ENCODE measurements around the gene TOMM70.

The TOMM70 gene

GRCh38 chr3:100411091-100411982 is 10.4 kb upstream of the TOMM70 start:
- DNase-seq: no peak

GRCh38 chr3:100407977-100408532 is 7.2 kb upstream of the TOMM70 start:
- DNase-seq: no peak

GRCh38 chr3:100407164-100407563 is 6.3 kb upstream of the TOMM70 start:
- DNase-seq: no peak

GRCh38 chr3:100404250-100404548 is 3.3 kb upstream of the TOMM70 start:
- DNase-seq: no peak

GRCh38 chr3:100403362-100404249 is 2.7 kb upstream of the TOMM70 start:
- DNase-seq: peak; percentile 42 to 69

- DNase-seq: peak; percentile 14 to 46
These were observed 2.0 kb upstream of the TOMM70 start for GRCh38 chr3:100402891-100403290.

GRCh38 chr3:100402256-100402655 is 1.4 kb upstream of the TOMM70 start:
- peak in 1 of 2 experiments; percentile 69 for DNase-seq

- DNase-seq: peak; percentile 86 to 88
These were observed 769 bp upstream of the TOMM70 start for GRCh38 chr3:100401674-100402041.

- peak in 1 of 2 experiments; percentile 61 for DNase-seq
These were observed 490 bp downstream of the TOMM70 start for GRCh38 chr3:100400419-100400779.

- DNase-seq: peak in 1 of 2 experiments; percentile 35
These were observed 1.4 kb downstream of the TOMM70 start for GRCh38 chr3:100399341-100400071.

GRCh38 chr3:100396967-100397366 is 3.9 kb downstream of the TOMM70 start:
- DNase-seq: no peak

GRCh38 chr3:100395679-100396431 is 5.0 kb downstream of the TOMM70 start:
- DNase-seq: no peak

GRCh38 chr3:100389025-100389424 is 11.9 kb downstream of the TOMM70 start:
- no peak for DNase-seq

- no peak for DNase-seq
These were observed 14.3 kb downstream of the TOMM70 start for GRCh38 chr3:100386437-100387074.

- no peak for DNase-seq
These were observed 16.0 kb downstream of the TOMM70 start for GRCh38 chr3:100384733-100385525.

GRCh38 chr3:100376301-100376700 is 24.6 kb downstream of the TOMM70 start:
- no peak for DNase-seq

GRCh38 chr3:100374521-100374920 is 26.4 kb downstream of the TOMM70 start:
- no peak for DNase-seq

- DNase-seq: no peak
These were observed 30.1 kb downstream of the TOMM70 start for GRCh38 chr3:100370756-100371155.

GRCh38 chr3:100368441-100368840 is 32.4 kb downstream of the TOMM70 start:
- DNase-seq: no peak

- DNase-seq: no peak
These were observed 34.5 kb downstream of the TOMM70 start for GRCh38 chr3:100366424-100366823.

- no peak for DNase-seq
These were observed 36.5 kb downstream of the TOMM70 start for GRCh38 chr3:100364421-100364820.

Data from NCI-H524 (cell line).